Pulmonary artery endothelial cell (primary cell): ENCODE results near the gene MRPL11. TPM values are rescaled to one million over a fixed set of nuclear protein-coding genes. Genes with fewer than 3 reads are reported as not detected.
"Not testable (repeated sequence)": the region's sequence is repeated elsewhere in the genome, so short reads cannot be mapped to it uniquely, and the experiment has no call there.

ENCODE experiments used
- DNase-seq: peaks from one replicate; pipeline ENCODE4 v3.0.0-alpha.2; 2011; ENCODE audit warnings: low read depth, low spot score
- total RNA-seq: library from RNA; depleted of rRNA; stranded (reverse); fragments of >200 nt; gene quantifications from 2 replicates; pipeline ENCODE4 v1.2.3, GENCODE V29; 2014

Gene MRPL11
- total RNA-seq, 1 donor from 2014 or later: 48.5 TPM

DNA sequence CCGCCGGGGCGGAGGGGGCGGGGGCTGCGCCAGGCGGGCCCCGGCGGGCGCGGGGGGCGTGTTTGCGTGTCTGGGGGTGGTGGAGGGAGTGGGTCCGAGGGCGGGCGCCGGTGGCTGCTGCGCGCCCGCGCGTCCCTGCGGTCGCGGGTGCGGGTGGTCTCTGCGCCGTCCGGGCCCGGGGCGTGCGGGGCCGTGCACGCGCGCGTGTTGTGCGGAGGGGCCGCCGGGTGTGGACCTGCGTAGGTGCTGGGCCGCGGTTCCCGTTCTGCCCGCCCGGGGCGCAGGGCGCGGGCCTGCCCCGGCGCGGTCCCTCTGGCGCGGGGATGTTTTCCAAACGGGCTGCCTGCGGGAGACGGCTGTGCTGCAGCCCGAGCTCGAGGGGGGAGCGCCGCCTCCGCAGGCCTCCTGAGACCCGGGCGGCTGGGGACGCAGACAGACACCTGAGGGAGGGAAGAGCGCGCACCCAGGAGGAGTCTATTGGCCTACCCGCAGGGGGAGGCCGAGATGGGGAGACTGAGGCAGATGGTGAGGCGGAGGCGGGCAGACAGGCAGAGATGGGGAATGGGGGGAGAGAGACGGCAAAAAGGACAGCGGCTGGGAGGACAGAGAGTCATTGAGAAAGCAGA, 28.5 kb upstream of the MRPL11 start:
- no peak for DNase-seq

DNA sequence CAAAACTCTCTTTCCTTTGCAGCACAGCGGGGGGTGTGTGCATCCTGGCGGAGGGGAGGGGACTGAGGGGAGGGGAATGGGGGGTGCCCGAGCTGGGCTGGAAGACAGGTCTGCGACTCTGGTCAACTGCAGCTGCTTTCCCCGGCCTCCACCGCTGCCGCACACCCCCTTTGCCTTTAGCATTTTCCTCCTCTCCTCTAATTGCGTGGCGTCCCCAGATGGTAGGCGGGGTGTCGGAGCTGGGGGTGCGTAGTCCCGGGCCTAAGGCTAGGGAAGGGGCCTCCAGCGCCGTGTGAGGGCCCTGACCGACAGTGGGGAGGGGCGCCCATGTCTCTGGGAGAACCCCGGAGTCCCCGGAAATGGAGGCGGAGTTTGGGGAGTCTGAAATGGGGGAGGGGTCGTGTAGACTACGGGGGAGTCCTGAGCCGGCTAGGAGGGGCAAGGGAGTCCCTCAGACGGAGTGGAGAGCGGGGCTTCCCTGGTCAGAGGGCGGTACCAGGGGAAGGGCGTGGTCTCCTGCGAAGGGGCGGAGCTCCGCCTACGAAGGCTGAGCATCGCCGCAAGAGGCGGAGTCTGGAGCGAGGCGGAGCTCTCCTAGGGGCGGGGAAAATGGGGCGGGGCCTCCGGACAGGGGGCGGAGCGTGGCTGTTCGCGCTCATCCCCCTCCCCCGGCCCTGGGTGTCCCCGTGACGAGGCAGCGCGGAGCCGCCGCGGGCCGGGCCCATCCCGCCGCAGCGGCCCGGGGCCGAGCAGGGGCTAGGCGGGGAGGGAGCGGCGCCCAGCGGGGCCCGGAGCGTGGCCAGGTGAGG, 27.8 kb upstream of the MRPL11 start, which contains the start of gene PELI3:
PELI3 (plus strand) TSS at position 681 of the 809 bp plus-strand sequence. CDS start 1,224 bp downstream, outside the sequence.
- DNase-seq: peak; percentile 55

DNA sequence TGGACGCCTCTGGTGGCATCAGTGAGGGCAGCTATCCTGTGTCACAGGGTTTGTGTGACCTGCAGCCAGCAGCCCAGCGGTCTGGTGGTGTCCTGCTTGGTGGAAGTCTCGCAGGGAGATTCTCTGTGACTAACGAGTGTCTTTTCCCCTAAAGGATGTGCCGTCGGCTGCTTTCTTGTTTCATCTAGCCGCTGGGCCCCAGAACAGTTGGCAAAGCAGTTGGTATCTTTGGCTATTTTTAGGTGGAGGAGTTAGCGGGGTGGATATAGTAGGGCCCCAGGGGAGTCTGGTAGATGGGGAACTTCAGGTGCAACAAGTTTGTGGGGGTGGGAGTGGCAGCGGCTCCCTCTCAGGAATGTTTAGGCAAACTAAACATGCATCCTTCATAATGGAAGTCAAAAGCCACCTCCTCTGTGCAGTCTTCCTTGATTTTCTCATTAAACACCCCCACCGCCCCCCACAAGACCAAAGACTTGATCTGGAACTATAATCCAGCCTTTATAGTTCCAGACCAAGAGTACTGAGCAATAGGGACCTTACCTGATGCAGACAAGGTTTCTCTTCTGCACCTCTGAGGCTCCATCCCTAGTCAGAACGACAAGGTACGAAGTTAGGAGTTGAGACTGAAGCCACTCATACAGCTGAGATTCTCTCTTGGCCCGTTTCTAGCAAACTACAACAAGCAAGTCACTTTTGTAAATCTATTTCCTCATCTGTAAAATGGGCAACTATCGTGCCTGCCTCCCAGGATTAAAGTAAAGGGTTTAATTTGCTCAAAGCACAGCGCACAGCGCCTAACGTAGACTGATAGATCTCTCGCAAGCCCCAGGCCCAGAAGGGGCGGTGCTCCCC, 27.0 kb upstream of the MRPL11 start:
- no peak for DNase-seq

DNA sequence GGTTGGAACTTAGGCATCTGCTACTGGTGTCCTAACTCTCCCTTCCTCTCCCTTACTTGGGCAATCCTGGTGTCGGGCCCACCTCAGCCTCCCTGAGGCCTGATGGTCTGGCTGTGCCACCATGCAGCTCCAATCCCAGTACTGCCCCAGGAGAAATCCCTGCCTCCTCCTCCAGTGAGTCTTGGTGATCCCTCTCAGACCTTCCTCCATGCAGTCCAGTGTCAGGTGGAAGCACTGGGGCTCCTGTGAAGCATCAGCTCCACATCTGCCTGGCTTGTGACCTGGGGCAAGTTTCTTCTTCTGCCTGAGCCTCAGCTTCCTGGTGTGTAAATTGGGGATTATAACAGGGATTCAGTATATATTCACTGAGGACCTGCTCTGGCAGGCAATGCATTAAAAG, 26.3 kb upstream of the MRPL11 start:
- no peak for DNase-seq

DNA sequence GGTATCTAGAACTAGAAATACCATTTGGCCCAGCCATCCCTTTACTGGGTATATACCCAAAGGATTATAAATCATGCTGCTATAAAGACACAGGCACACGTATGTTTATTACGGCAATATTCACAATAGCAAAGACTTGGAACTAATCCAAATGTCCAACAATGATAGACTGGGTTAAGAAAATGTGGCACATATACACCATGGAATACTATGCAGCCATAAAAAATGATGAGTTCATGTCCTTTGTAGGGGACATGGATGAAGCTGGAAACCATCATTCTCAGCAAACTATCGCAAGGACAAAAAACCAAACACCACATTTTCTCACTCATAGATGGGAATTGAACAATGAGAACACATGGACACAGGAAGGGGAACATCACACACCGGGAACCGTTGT, 25.5 kb upstream of the MRPL11 start:
- DNase-seq: not testable (repeated sequence)

DNA sequence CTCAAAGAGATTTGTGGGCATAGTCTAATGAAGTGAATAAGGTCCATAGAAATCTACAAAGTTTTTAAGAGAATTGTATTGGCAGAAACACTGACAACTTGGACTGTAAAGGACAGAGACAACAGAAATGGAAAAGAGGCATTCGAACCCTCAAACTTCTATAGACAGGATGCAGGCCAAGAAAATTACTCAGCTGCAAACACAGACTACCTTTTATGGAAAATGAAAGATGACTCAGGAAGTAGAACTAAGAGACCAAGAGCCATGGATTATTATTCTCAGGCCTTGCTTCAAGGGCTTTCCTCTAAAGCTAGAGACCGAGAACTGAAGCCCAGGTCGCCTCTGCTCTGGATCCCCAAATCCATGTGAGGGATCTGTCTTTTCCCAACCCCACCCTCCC, 24.3 kb upstream of the MRPL11 start:
- no peak for DNase-seq

DNA sequence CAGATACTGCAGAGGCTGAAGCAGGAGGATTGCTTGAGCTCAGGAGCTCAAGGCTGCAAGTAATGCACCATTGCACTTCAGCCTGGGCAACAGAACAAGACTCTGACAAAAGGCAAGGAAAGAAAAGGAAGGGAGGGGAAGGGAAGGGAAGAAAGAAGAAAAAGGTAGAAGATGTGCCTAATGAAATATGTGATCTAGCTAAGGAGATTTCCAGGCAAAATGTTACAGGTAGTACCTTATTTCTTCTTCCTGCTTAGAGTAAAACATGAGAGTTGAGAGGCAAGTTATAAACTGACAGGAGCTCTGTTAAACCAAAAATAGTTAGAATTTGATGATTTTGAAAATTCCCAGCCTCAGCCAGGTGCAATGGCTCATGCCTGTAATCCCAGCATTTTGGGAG, 23.4 kb upstream of the MRPL11 start:
- DNase-seq: no peak

DNA sequence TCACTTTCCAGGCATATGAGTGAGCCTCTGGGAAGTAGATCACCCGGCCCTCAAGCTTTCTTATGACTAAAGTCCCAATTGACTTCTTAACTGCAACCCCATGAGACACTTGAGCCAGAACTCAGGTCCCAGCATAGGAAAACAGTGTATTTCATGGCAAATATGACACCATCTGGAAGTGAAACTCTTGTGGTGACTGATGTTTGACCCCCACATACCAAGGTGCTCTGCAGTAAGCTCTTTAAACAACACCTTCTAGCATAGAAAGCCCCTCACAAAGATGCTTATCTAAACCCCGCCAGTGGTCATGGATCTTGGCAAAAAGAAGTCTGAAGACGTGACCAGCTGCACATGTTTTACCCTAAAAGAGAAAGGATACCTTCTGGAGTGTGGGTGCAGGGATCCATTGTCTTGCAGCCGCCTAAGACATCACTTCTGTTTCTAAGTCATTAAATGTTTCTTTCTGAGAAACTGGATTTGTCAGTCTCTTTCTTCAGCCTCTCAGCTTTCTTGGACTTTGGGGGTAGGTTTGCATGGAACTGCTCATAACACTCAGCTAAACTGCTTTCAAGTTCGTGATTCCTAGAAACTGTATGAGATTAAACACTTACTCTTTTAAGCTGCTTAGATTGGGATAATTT, 20.6 kb upstream of the MRPL11 start:
- DNase-seq: no peak

DNA sequence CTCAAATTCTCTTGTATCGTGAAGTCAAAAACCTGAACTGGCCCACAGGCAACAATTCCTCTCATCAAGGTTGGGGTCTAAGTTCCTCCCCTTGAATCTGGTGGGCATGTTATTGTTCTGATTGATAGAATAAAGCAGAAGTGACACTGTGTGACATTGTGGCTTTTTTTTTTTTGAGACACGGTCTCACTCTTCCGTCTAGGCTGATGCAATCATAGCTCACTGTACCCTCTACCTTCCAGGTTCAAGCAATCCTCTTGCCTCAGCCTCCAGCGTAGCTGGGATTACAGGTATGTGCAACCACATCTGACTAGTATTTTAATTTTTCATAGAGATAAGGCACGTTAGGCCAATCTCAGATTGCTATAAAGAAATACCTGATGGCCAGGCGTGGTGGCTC, 19.2 kb upstream of the MRPL11 start:
- no peak for DNase-seq

DNA sequence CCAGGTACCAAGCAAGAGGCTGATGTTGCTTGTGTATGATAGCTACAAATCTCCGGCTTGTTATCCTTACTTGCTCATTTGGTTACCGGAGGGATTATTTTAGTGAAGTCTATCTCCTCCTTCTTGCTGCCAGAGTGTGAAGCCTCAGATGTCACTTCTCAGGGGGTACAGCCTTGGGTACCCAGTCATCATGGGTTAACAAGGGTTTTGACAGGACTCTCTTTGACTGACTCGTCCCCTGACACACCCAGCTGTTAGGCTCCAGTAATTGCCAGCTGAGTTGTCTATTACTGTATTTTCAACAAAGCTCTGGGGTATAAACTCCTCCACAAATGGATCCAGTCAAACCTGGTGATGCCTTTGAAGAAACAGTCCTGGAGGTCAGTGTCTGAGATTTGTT, 16.2 kb upstream of the MRPL11 start:
- no peak for DNase-seq

DNA sequence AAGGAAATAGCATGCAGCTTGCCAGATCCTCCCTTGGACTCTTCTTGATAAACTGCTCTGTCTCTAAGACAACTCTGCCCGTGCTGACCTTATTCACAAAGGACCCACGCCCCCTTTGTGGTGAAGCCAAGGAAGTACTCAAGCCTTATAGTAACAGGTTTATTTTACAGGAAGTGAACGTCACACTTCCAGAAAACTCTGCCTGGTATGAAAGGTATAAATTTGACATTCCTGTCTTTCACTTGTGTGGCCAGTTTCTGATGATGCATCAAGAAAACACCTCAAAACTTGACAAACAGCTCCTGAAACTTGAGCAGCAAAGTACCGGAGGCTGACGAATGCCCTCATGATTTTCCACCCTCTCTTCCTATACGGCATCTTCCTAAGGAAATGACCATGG, 15.6 kb upstream of the MRPL11 start:
- DNase-seq: no peak

DNA sequence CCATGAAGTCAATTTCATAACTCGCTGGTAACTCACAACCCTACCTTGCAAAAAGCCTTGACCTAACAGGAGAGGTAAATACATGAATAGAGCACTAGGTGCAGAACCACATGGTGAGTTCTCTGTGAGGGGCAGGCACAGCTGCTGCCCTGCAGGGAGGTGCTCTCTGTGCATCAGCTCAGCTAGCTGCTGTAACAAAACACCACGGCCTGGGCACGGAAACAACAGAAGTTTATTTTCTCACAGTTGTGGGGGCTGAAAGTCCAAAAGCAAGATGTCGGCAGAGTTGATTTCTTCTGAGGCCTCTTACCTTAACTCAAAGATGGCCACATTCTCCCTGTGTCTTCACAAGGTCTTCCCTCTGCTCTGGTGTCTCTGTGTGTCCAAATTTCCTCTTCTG, 13.0 kb upstream of the MRPL11 start:
- DNase-seq: no peak

DNA sequence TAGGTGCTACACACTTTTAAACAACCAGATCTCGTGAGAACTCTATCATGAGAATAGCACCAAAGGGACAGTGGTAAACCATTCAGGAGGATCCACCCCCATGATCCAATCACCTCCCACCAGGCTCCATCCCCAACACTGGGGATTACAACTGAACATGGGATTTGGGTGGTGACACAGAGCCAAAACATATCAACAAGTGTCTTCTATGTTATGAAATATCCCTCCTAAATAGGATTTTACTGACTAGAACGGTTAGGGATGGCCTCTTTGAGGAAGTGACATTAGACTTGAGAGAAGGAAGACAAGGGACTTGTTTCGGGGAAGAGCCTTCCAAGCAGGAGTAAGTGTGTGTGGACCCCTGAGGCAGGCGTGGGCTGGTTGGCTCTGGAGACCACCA, 11.9 kb upstream of the MRPL11 start:
- DNase-seq: no peak

DNA sequence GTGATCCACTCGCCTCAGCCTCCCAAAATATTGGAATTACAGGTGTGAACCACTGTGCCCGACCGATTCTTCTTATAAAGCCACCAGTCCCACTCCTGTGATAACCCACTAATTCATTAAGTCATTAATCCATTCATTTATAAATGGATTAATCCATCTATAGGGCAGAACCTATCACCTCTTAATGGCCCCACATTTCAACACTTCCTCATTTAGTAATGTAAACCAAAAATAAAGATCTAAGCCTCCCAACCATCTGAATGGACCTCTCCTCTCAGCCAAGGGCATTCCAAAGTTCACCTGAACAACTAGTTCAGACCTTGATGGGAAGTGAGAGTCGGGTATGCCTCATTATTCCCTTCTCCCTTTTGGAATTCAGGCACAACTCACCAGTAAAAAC, 9.9 kb upstream of the MRPL11 start:
- DNase-seq: no peak

DNA sequence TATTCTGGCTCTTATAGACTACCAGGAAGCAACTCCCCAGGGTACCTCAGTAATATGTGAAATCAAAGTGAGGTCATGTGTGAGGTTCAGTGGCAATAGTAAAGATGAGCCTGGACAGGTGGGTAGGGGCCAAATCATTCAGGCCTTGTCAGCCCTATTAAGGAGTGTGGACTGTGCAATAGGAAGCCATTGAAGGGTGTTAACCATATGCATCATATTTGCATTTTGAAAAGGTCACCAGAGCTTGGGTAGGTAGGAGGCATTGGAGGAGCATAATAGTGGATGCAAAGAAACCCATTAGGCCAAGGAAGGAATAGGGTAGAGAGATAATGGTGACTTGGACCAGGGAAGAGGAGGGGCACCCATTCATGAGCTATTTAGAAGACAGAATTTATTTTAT, 8.4 kb upstream of the MRPL11 start:
- DNase-seq: no peak

DNA sequence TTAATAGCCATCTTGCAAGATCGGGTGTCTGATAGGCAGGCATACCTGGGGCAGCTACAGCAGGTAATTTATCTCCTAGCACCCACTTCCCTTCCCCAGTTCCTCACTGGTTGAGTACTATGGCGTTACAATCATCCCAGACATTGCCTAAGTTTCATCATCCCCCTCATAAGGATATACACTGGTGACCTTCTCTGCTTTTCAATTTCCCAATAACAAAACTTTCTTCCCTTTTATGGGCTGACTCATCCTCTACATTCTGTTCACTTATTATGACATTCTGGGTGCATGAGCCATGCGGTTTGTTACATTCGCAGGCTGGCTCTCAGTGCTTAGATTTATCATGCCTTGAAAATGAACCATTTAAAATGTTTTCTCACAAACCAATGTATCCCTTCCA, 5.0 kb upstream of the MRPL11 start:
- DNase-seq: no peak

DNA sequence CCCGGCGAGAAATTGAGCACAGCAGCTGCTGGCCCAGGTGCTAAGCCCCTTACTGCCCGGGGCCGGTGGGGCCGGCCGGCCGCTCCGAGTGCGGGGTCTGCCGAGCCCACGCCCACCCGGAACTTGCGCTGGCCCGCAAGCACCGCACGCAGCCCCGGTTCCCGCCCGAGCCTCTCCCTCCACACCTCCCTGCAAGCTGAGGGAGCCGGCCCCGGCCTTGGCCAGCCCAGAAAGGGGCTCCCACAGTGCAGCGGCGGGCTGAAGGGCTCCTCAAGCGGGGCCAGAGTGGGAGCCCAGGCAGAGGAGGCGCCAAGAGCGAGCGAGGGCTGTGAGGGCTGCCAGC, 2.3 kb upstream of the MRPL11 start:
- not testable (repeated sequence) for DNase-seq

DNA sequence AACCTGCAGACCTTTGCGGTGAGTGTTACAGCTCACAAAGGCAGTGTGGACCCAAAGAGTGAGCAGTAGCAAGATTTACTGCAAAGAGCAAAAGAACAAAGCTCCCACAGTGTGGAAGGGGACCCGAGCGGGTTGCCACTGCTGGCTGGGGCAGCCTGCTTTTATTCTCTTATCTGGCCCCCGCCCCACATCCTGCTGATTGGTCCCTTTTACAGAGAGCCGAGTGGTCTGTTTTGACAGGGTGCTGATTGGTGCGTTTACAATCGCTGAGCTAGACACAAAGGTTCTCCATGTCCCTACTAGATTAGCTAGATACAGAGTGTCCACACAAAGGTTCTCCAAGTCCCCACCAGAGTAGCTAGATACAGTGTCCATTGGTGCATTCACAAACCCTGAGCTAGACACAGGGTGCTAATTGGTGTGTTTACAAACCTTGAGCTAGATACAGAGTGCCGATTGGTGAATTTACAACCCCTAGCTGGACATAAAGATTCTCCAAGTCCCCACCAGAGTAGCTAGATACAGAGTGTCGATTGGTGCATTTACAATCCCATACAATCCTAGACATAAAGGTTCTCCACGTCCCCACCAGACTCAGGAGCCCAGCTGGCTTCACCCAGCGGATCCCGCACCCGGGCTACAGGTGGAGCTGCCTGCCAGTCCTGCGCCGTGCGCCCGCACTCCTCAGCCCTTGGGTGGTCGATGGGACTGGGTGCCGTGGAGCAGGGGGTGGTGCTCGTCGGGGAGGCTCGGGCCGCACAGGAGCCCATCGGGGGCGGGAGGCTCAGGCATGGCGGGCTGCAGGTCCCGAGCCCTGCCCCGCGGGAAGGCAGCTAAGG, 1.7 kb upstream of the MRPL11 start:
- not testable (repeated sequence) for DNase-seq

DNA sequence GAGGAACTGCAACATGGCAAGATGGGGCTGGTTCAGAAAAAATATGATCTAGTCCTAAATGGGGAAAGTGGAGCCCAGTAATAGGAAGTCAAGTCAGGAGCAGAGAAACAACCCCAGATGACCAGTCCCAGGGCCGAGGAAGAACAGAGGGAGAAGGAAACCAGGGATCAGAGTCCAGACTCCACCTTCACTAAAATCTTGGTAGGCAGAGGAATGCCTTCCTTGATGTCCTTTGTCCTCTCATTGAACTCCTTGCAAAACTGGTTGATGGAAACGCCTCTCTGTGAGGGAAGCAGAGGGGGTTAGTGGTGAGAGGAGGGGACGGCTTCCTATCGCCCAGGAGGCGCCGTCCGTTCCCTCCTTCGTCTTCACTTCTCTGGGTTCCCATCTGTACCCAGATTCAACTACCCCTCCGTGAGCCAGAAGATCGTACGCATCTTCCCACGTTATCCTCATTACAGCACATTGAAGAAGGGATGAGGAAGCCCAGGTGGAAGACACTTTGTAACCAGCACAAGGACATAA, 607 bp downstream of the MRPL11 start:
- no peak for DNase-seq

DNA sequence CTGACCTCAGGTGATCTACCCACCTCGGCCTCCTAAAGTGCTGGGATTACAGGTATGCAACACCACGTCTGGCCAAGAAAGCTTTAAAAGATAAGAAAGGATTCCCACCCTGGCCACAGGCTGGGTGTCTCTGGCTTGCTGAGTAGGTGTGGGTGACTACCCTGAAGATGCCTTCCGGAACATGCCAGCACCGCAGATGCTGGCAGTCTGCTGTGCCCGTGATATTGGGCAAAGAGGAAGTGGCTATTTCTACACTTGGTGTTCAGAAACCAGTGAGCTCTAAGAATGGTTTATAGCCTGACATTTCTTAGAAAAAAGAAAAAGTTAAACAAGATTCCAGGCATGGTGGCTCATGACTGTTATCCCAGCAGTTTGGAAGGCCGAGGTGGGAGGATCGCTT, 6.1 kb downstream of the MRPL11 start:
- DNase-seq: no peak
